SK-N-SH (cell line): Measurements from ENCODE around the gene SAP30L.

Experiments
- CHD2 ChIP-seq: fragments of 150-350 bp; IDR thresholded peaks from 2 replicates; pipeline ENCODE4 v1.6.1; 2018; ENCODE audit warnings: low read length; ENCODE audit not compliant: partially characterized antibody
- EP300 ChIP-seq, 2 experiments: IDR thresholded peaks; 2 replicates each; pipeline versions ENCODE4 v1.4.0 to v1.6.1; 2012; ENCODE audit warnings: borderline replicate concordance in 1 of 2, low read depth in 1 of 2, low read length in 1 of 2
- EZH2phosphoT487 ChIP-seq: fragments of 200-600 bp; sonication (generic); IDR thresholded peaks from 2 replicates; pipeline ENCODE4 v1.6.1; 2017; ENCODE audit warnings: low read depth, mixed run types, mild to moderate bottlenecking, antibody characterized with exemption, moderate library complexity, borderline replicate concordance
- FOSL2 ChIP-seq: IDR thresholded peaks from 2 replicates; pipeline ENCODE4 v1.4.0; 2012; ENCODE audit warnings: low read depth, mild to moderate bottlenecking, moderate library complexity, borderline replicate concordance
- FOXM1 ChIP-seq: IDR thresholded peaks from 2 replicates; pipeline ENCODE4 v1.4.0; 2012; ENCODE audit warnings: low read depth, mild to moderate bottlenecking
- GABPA ChIP-seq: IDR thresholded peaks from 2 replicates; pipeline ENCODE4 v1.4.0; 2012; ENCODE audit warnings: low read depth, mild to moderate bottlenecking
- JUND ChIP-seq: IDR thresholded peaks from 2 replicates; pipeline ENCODE4 v1.4.0; 2012
- MEF2A ChIP-seq: IDR thresholded peaks from 2 replicates; pipeline ENCODE4 v1.4.0; 2012; ENCODE audit warnings: low read depth, borderline replicate concordance
- POLR2AphosphoS5 ChIP-seq: IDR thresholded peaks from 2 replicates; pipeline ENCODE4 v1.6.1; 2012; ENCODE audit warnings: low read depth, low read length
- RAD21 ChIP-seq: IDR thresholded peaks from 2 replicates; pipeline ENCODE4 v1.6.1; 2012; ENCODE audit warnings: mild to moderate bottlenecking, low read length
- TCF12 ChIP-seq: IDR thresholded peaks from 2 replicates; pipeline ENCODE4 v1.4.0; 2012
- TF ChIP-seq, protein P1 (sequence below): fragments of 200-600 bp; sonication (generic); IDR thresholded peaks from 2 replicates; pipeline ENCODE4 v1.6.1; 2017; ENCODE audit warnings: antibody characterized with exemption, mild to moderate bottlenecking, moderate library complexity
- TF ChIP-seq, protein P2 (sequence below): IDR thresholded peaks from 2 replicates; pipeline ENCODE4 v1.6.1; 2012; ENCODE audit warnings: mild to moderate bottlenecking, low read depth, low read length, moderate library complexity
- TF ChIP-seq, protein P3 (sequence below): IDR thresholded peaks from 2 replicates; pipeline ENCODE4 v1.4.0; 2012; ENCODE audit warnings: low read depth, borderline replicate concordance

DNA sequence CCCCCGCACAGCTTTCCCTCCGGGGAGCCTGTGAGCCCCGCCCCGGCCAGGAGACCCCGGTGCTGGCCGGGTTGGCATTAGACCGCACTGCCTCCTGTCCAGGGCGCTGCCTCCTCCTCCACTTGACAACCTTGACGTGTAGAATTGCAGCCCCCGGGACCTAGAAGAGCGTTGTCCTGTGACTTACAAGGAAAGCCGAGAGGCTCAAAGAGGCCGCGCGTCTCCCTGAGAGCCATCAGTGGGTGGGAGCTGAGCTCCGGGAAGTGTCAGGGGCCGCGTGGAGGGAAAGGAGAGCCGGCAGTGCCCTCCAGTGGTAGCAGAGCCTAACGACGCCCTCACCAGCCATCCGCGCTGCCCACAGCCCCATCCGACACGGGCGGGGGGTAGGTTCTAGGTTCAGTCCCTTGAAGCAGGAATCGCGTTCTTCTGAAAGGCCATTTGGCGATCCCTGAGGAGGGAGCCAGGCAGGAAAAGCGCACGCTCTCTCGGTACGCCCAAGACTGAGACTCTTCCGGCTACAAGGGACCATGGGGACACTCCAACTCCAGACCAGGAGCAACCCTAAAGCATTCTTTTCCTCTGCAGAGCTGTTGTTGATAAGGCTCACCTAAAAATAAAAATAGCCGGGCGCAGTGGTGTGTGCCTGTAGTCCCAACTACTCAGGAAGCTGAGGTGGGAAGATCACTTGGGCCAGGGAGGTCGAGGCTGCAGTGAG lies 40.6 kb upstream of the SAP30L start:
- TF ChIP-seq EP300 (IDR thresholded peaks at IDR 0.05; ENCODE audit: borderline replicate concordance in 1 of 2, low read depth in 1 of 2, low read length in 1 of 2) (no peak), EZH2phosphoT487 (no peak), POLR2AphosphoS5 (no peak), GABPA (no peak), FOXM1 (no peak), CHD2 (no peak), FOSL2 (no peak), MEF2A (no peak), JUND (no peak), RAD21 (peak; percentile 97), TCF12 (no peak)
- TF ChIP-seq, protein P1, sequence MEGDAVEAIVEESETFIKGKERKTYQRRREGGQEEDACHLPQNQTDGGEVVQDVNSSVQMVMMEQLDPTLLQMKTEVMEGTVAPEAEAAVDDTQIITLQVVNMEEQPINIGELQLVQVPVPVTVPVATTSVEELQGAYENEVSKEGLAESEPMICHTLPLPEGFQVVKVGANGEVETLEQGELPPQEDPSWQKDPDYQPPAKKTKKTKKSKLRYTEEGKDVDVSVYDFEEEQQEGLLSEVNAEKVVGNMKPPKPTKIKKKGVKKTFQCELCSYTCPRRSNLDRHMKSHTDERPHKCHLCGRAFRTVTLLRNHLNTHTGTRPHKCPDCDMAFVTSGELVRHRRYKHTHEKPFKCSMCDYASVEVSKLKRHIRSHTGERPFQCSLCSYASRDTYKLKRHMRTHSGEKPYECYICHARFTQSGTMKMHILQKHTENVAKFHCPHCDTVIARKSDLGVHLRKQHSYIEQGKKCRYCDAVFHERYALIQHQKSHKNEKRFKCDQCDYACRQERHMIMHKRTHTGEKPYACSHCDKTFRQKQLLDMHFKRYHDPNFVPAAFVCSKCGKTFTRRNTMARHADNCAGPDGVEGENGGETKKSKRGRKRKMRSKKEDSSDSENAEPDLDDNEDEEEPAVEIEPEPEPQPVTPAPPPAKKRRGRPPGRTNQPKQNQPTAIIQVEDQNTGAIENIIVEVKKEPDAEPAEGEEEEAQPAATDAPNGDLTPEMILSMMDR: peak; percentile 78
- TF ChIP-seq, protein P2, sequence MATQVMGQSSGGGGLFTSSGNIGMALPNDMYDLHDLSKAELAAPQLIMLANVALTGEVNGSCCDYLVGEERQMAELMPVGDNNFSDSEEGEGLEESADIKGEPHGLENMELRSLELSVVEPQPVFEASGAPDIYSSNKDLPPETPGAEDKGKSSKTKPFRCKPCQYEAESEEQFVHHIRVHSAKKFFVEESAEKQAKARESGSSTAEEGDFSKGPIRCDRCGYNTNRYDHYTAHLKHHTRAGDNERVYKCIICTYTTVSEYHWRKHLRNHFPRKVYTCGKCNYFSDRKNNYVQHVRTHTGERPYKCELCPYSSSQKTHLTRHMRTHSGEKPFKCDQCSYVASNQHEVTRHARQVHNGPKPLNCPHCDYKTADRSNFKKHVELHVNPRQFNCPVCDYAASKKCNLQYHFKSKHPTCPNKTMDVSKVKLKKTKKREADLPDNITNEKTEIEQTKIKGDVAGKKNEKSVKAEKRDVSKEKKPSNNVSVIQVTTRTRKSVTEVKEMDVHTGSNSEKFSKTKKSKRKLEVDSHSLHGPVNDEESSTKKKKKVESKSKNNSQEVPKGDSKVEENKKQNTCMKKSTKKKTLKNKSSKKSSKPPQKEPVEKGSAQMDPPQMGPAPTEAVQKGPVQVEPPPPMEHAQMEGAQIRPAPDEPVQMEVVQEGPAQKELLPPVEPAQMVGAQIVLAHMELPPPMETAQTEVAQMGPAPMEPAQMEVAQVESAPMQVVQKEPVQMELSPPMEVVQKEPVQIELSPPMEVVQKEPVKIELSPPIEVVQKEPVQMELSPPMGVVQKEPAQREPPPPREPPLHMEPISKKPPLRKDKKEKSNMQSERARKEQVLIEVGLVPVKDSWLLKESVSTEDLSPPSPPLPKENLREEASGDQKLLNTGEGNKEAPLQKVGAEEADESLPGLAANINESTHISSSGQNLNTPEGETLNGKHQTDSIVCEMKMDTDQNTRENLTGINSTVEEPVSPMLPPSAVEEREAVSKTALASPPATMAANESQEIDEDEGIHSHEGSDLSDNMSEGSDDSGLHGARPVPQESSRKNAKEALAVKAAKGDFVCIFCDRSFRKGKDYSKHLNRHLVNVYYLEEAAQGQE: no peak
- TF ChIP-seq, protein P3, sequence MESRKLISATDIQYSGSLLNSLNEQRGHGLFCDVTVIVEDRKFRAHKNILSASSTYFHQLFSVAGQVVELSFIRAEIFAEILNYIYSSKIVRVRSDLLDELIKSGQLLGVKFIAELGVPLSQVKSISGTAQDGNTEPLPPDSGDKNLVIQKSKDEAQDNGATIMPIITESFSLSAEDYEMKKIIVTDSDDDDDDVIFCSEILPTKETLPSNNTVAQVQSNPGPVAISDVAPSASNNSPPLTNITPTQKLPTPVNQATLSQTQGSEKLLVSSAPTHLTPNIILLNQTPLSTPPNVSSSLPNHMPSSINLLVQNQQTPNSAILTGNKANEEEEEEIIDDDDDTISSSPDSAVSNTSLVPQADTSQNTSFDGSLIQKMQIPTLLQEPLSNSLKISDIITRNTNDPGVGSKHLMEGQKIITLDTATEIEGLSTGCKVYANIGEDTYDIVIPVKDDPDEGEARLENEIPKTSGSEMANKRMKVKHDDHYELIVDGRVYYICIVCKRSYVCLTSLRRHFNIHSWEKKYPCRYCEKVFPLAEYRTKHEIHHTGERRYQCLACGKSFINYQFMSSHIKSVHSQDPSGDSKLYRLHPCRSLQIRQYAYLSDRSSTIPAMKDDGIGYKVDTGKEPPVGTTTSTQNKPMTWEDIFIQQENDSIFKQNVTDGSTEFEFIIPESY: no peak
